NOMO-1 (cell line): Measurements from ENCODE around the gene ZNF324B.
A peak's percentile ranks its signal among the peaks of the same experiment; 100 is the strongest.
"Not testable (repeated sequence)": the region's sequence is repeated elsewhere in the genome, so short reads cannot be mapped to it uniquely, and the experiment has no call there.

ENCODE experiments used
- DNase-seq, 2 experiments: peaks; one replicate each; lab custom pipeline; 2025; ENCODE audit not compliant: unreplicated experiment in 2 of 2; lab: John Stamatoyannopoulos, UW

ZNF324B gene

DNA sequence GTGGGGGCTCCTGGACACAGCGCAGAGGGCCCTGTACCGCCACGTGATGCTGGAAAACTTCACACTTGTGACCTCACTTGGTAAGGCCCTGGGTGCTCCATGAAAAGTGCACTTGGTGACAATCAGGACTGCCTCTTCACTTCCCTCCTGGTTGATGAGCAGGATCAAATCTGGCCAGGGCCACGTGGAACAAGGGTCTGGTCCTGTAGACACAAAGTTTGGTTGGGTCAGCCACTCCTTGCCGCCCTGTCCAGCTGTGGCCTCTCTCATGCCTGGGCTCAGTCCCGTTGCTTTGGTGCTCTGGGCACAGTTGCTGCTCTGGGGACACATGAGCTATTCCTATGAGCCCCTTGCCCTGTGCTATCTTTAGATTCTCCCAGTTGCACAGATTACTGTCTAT is 2.3 kb downstream of the ZNF324B start:
- DNase-seq: no peak

DNA sequence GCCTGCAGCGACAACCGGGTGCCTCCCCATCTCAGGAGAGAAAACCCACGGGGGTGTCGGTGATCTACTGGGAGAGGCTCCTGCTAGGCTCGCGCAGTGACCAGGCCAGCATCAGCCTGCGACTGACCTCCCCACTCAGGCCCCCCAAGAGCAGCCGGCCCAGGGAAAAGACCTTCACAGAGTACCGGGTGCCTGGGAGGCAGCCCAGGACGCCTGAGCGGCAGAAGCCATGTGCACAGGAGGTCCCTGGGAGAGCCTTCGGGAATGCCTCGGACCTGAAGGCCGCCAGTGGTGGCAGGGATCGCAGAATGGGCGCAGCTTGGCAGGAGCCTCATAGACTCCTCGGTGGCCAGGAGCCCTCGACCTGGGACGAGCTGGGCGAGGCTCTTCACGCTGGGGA is 3.9 kb downstream of the ZNF324B start:
- DNase-seq: no peak

DNA sequence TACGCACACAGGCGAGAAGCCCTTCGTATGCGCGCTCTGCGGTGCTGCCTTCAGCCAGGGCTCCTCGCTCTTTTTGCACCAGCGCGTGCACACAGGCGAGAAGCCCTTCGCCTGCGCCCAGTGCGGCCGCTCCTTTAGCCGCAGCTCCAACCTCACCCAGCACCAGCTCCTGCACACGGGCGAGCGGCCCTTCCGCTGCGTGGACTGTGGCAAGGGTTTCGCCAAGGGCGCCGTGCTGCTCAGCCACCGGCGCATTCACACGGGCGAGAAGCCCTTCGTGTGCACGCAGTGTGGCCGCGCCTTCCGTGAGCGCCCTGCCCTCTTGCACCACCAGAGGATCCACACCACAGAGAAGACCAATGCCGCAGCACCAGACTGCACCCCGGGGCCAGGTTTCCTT is 4.7 kb downstream of the ZNF324B start:
- no peak for DNase-seq

DNA sequence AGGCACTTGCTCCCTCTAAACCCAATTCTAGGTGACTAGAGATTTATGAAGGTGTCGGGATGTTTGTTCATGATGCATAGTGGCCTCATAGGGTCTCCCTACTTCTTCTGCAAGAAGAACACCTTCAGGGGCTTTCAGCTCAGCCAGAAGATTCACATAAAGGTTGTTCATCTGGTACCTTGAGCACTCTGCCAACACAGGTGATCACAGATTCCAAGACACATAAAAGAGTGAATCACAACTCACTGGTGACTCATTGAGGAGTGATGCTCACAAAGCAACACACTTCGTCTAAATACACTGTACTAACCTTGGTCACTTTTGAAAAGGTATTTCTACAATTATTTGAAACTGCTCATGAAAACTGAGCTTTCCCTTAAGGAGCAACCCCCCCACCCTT is 8.6 kb downstream of the ZNF324B start:
- DNase-seq: no peak

DNA sequence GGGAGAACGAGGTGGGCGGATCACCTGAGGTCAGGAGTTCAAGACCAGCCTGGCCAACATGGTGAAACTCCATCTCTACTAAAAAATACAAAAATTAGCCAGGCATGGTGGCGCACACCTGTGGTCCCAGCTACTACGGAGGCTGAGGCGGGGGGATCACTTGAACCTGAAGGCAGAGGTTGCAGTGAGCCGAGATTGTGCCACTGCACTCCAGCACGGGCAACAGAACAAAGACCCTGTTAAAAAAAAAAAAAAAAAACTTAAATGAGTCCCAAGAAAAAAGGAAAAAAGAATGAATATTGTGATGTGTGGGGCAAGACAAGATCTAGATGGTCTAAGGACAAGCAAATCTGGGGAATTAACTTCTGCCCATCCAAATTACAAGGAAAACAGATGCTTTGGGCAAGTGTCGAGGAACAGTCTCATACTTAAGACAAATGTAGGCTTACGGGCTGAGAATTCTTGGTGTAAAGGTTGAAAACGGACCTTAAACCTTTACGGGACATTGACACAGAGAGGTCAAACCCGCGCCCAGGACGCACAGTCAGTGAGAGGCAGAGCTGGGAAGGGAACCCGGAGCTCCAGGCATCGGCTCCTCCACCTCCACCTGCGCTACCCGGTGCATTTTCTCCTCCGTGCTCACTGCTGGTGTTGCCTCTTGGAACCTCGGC is 14.8 kb downstream of the ZNF324B start:
- DNase-seq: no peak

DNA sequence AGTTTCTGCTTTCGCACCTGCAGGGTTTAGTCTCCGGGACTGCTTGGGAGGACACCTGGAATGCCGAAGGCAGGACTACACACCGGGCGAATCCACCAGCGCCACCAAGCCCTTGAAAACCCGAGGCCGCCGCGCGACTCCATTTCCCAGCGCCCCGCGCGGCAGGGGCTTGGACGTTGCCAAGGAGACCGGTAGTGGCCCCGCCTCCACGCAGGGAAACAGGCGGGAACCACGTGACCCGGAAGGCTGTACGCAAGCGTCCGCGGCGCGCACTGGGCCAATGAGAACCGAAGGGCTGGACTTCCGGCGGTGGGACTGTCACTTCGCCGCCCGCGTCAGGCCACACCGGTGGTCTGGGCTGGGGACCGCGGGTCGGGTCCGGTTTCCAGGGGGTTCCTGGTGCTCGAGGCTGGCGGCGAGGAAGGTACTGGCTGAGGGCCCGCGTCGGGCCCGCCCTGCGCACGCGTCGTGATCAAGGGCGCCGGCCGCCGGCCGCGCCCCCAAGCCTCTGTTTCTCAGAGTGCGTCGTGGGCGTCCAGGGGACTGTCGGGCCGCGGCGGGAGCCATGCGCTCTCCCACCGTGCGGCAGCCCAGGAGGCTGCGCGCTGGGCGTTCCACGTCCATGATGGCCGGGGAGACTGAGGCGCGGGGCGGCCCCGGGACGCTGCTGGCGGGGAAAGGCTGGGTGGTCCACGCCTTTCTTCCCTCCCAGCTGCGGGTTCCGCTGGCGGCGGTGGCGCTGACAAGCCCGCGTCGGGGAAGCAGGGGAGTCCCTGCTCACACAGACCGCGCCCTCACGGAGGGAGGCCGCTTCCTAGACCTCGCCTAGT is 15.6 kb downstream of the ZNF324B start, which contains the start of gene ZNF324:
ZNF324 (plus strand) TSS at position 321 of the 830 bp plus-strand sequence. CDS start 2,106 bp downstream, outside the sequence.
- peak; percentile 92 to 96 for DNase-seq

DNA sequence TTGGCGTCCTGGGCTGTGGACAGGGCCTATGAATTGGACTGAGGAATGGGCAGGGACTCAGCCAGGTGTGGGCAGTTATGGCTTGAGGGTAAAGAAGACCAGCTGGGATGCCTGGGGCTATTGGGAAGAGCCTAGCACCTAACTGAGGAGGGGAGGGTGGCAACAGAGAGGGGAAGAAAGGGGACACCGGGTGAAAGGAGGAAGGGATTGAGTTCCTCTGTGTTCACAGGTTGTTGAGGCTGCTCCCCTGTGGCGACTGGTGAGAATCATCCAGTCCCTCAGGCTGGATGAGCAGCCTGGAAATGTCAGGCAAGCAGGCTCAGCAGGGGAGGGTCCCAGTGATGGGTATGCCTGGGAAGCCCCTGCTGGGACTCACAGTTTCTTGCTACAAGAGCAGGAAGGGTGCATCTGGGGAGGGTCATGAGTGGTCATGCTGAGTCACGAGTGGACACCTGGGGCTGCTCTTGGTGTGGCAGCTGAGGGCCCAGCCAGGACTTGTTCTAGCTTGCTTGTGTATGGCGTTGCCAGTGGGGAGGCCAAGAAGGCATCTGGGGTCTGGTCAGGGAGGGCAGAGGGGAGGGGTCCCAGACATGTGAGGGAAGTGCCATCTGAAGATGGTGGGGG is 16.9 kb downstream of the ZNF324B start:
- no peak for DNase-seq

DNA sequence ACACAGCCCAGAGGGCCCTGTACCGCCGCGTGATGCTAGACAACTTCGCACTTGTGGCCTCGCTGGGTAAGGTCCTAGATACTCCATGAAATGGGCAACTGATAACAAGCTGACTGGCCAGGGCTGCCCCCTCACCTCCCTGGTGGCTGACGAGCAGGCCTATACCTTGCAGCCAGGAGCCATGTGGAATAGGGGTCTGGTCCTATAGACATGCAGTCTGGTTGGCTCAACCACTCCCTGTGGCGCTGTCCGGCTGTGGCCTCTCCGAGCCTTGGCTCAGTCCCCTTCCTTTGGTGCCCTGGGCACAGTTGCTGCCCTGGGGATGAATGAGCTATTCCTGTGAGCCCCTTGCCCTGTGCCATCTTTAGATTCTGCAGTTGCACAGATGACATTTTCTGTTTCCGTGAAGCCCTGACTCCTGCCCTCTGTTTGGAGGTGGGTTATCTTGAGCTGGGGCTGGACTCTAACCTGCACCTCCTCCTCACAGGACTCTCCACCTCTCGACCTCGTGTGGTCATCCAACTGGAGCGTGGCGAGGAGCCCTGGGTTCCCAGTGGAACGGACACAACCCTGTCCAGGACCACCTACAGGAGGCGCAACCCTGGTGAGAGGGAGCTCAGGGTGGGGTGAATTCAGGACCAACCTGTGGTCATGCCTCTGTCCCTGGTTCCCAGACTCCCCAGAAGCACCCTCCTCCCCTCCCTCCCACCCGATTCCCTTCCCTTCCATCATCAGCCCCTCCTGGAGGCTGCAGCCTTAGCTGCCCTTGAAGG is 18.0 kb downstream of the ZNF324B start:
- no peak for DNase-seq

DNA sequence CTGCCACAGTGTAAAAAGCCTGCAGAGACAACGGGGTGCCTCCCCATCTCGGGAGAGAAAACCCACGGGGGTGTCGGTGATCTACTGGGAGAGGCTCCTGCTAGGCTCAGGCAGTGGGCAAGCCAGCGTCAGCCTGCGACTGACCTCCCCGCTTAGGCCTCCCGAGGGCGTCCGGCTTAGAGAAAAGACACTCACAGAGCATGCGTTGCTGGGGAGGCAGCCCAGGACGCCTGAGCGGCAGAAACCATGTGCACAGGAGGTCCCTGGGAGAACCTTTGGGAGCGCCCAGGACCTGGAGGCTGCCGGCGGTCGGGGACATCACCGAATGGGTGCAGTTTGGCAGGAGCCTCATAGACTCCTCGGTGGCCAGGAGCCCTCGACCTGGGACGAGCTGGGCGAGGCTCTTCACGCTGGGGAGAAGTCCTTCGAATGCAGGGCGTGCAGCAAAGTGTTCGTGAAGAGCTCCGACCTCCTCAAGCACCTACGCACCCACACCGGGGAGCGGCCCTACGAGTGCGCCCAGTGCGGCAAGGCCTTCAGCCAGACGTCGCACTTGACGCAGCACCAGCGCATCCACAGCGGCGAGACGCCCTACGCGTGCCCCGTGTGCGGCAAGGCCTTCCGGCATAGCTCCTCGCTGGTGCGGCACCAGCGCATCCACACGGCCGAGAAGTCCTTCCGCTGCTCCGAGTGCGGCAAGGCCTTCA is 19.6 kb downstream of the ZNF324B start:
- not testable (repeated sequence) for DNase-seq

DNA sequence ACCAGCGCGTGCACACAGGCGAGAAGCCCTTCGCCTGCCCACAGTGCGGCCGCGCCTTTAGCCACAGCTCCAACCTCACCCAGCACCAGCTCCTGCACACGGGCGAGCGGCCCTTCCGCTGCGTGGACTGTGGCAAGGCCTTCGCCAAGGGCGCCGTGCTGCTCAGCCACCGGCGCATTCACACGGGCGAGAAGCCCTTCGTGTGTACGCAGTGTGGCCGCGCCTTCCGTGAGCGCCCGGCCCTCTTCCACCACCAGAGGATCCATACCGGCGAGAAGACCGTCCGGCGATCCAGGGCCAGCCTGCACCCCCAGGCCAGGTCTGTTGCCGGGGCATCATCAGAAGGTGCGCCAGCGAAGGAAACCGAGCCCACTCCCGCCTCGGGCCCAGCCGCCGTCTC is 20.3 kb downstream of the ZNF324B start:
- DNase-seq: no peak

DNA sequence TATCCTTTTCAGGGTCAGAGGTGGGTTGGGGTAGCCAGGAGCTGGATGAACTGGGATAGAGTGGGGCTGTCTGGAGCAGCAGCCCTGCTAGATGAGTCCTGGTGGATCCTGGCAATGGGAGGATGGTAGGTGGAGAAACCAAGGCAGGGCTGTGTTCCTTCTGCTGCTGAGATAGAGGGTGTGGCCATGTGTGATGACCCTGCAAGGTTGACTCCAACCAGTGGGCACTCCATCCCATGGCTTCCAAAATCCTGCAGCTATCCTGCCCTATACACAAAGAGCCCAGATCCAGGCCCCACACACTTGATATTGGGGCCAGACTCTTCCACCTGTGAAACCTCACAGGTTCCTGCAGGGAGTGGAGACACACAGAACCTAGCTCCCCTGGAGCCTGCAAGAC is 22.4 kb downstream of the ZNF324B start:
- DNase-seq: no peak

DNA sequence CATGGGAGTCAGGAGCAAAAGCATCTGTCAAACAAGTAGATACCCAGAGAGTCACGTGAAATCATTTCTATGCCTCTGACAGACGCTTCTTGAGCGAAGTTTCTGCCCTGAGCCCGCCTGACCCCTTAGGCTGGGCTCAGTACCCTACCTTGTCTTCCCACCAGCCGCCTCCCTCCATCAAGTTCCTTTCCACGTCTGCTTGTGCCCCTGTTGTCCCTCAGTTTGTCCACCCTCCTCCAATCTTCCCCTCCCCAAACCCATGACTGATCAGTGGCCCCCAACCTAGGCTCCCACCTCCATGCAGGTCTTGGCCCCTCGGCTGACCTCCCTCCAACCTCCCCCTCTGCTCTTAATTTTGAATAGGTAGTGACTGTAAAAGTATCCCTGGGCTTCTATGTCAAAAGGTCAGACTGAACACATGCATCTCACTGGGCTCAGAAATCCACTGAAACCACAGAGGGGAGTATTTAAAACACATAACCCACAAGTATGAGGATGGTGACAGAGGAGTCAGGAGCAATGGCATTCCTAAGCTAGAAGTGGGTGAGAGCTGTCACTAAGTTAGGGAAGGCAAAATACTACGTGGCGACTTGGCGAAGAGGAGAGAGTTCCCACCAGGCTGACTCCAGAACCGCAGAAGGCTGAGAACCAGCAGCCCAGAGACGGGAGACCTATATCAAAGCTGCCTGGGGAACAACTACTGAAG is 23.0 kb downstream of the ZNF324B start:
- DNase-seq: no peak

DNA sequence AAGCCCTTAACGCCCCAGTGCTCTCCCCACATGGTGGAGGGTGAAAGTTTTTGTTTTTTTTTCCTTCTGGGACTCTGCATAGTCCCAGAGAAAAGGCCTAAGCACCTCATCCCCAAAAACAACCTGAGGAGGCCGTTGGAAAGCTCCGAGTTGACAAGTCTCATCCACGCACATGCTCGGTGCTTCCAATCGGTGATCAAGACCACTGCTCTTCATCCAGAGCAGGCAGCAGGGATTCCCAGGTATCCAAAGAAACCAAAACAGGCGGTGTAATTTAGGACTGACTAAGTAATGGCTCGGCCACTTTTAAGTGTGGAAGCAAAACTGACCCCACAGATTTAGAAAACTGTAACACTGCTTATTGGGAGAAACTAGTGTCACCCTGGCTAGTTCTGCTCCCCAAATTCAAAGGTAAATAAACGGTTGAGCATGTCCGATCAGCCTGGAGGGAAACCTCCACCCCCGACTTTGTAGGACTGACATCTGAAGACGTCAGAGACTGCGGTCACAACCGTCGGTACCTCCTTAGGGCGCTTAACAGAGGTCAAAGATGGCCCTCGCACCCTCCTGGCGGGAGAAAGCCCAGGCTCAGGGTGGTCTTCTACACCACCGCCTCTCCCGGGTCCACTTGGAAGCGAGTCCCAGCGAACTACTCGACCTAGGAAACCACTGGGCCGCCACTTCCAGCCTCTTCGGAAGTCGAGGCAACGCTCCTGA is 23.7 kb downstream of the ZNF324B start:
- peak in 1 of 2 experiments; percentile 32 for DNase-seq

DNA sequence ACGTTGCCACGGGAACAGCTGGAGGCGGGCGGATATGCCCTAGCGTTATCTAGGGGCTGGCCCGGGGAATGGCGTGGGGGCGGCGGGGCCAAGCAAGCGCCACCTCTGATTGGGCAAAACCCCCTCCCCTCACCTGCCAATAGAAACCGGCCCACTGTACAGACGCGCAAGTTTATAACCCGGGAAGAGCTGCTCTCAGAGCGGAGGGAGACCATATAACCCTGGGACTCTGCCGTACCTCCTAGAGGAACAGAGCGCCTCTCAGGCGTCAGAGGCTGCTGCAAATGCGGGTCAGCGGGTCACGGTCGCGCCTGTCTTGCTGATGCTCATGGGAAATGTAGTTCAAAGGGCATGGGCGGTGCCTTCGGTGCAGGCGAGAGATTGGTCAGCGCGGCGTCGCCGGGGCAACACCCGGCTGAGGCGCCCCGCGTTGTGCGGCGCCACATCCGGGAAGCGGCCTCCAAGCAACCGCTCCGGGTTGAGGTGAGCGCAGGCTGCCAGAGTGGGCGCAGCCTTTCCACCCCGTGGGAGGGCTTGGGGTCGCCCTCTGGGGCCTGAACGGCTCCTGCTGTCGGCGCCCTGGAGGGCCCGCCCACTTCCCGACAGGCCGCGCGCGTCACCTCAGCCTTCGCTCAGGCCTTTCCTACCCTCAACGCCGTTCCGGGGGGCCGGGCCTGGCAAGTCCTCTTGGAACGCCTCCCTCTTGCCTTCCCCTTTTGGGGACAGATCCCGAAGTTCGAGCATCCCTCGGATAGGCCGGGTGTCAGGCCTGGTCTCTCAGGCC is 24.5 kb downstream of the ZNF324B start, which contains the start of gene ZNF446:
ZNF446 (plus strand) TSS at position 639 of the 784 bp plus-strand sequence. CDS start 867 bp downstream, outside the sequence.
- DNase-seq: peak; percentile 96 to 97

DNA sequence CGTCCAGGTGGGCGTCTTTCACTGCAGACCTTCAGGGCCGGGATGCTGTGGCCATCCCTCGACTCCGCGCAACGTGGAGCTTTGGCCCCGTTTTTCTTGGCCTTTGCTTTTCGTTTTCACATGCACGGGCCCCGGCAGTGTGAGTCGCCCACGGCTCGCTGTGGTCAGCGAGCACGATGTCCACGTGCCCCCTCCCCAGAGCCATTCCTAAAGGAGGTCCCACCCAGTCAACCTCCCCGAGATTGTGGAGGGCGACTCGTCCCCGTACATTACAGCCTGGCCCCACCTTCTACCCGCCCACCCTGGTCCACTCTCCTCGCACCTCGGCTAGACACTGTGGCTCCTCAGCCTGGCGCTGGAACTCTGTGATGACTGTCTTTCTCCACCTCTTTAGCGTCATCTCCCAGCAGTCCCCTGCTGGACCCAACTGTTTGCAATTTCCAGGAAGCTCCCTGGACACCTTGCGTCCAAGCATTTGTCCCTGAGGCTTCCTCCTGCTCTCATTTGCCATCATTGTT is 25.1 kb downstream of the ZNF324B start:
- no peak for DNase-seq

DNA sequence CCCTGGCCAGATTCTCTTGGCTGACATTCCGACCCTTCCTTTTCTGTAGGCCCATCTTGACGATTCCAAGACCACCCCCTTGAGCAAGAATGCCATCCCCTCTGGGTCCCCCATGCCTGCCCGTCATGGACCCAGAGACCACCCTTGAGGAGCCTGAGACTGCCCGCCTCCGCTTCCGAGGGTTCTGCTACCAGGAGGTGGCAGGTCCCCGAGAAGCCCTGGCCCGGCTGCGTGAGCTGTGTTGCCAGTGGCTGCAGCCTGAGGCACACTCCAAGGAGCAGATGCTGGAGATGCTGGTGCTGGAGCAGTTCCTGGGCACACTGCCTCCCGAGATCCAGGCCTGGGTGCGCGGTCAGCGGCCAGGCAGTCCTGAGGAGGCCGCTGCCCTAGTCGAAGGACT is 25.7 kb downstream of the ZNF324B start:
- DNase-seq: no peak

DNA sequence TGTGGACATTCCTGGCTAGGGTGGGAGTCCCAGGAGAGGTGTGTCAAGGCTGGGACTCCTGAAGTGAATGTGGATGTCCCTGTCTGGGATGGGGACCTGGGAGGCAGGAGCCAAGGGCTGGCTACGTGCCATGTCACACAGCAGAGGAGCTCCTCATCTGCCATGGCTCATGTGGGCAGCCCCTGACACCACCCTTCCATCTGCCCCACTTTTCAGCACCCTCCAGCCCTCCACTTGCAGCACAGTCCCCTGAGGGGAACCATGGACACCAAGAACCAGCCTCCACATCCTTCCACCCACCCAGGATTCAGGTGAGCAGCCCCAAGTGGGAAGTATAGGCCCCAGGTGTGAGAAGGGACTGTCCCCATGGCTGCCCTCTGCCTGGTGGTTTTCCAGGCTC is 26.4 kb downstream of the ZNF324B start:
- no peak for DNase-seq

DNA sequence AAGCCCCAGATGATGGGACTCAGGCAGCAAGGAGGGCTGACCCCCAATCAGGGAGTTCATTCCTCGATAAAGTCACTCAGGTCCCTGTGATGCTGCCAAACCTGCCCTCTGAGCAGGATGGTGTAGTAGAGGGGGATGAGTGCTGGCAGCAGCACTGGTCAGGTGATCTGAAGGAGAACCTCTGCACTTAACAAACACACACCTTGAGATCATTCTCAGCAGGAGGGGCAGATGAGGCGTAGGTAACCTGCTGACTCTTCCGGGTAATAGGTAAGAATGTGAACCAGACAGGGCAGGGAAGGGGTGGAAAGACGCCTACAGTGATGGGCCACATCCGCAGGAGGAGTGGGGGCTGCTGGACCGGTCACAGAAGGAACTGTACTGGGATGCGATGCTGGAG is 27.9 kb downstream of the ZNF324B start:
- DNase-seq: no peak
